ENCODE measurements around the gene TMED8. TPM values are rescaled to one million over a fixed set of nuclear protein-coding genes. Genes with fewer than 3 reads are reported as not detected.

TMED8 gene
- total RNA-seq, 2 donors from 2014 or later: 27.5 to 36.1 TPM

DNA sequence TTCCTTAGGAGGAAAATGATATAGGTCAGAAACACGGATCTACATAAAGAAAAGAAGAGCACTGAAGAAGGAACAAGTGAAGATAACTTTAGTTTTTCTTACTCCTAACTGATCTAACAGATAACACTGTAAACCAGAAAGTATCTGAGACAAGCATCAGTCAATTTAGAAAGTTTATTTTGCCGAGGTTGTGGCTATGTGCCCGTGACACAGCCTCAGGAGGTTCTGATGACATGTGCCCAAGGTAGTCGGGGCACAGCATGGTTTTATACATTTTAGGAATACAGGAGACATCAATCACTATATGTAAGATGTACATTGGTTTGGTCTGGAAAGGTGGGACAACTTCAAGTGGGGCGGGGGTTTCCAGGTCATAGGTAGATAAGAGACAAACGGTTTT lies 23.3 kb upstream of the TMED8 start:
- DNase-seq (no peak), ATAC-seq (replicated peaks in 1 of 2) (no peak)
- Mint-ChIP-seq H3K36me3 (ENCODE audit: insufficient read depth in 2 of 2) (peaks cover 0 to 3% of the 10 kb centered on the region in 2 donors), H3K4me1 (ENCODE audit: low read depth) (no peaks in the 10 kb centered on the region), H3K27ac (no peak overlapping the region), H3K27me3 (ENCODE audit: low read depth) (no peaks in the 10 kb centered on the region), H3K4me3 (no peak overlapping the region), H3K9me3 (no peaks in the 10 kb centered on the region)

DNA sequence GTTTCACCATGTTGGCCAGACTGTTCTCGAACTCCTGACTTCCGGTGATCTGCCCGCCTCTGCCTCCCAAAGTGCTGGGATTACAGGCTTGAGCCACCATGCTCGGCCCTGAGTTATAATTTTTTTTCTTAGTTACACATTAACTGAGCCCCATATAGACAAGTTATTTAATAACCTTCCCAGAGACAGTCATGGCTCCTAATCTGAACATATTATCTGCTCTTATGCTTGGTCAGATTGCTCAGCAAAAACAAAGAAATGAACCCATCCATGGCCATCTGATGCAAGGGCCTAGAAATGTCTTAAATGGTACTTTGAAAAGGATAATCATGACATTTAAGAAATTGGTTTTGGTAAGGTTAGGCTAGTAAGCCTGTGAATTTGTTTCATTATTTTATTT lies 13.3 kb upstream of the TMED8 start:
- Mint-ChIP-seq H3K4me1 (ENCODE audit: low read depth) (no peaks in the 10 kb centered on the region), H3K9me3 (no peaks in the 10 kb centered on the region), H3K27me3 (ENCODE audit: low read depth) (no peaks in the 10 kb centered on the region), H3K27ac (no peak overlapping the region), H3K36me3 (ENCODE audit: insufficient read depth in 2 of 2) (peaks cover 0 to 1% of the 10 kb centered on the region in 2 donors), H3K4me3 (no peak overlapping the region)
- no peak for ATAC-seq (replicated peaks in 1 of 2)
- DNase-seq: no peak

DNA sequence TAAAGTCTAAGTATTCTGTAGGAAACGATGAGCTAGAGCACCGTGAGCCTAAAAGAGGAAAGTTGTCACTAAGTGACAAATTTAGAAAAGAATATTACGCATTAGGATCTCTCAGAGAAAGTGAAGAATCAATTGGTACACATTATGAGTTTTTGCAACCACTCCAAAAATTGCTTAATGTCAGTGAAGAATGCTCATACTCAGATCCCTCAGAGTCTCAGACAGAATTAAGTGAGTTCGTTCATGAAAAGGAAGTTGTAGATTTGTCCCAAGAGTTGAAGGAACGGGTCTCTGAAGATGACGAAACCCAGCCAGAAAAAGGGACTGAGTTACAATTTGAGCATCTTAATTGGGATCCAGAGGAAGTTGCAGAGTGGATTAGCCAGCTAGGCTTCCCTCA lies 1.8 kb upstream of the TMED8 start:
- ATAC-seq (replicated peaks in 1 of 2) (no peak), DNase-seq (no peak)
- Mint-ChIP-seq H3K36me3 (ENCODE audit: insufficient read depth in 2 of 2) (peaks cover 3 to 9% of the 10 kb centered on the region in 2 donors), H3K27ac (no peak overlapping the region), H3K4me1 (ENCODE audit: low read depth) (peaks cover 26% of the 10 kb centered on the region), H3K9me3 (peaks cover 0 to 2% of the 10 kb centered on the region in 2 donors), H3K4me3 (no peak overlapping the region), H3K27me3 (ENCODE audit: low read depth) (no peaks in the 10 kb centered on the region)

DNA sequence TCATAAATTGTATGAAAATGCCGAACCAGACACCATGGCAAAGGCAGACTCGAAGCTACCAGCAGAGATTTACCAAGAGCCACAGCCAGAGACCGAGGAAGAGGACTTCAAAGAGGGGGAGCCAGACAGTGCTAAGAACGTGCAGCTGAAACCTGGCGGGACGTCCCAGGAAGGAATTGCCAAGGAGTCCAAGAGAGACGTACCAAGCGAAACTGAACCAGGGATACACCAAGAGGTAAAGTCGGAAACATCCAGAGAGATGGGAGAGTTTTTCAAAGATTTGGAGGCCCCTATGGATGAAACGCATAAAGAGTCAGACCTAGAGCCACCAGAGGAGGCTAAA lies 579 bp upstream of the TMED8 start:
- Mint-ChIP-seq H3K27ac (no peak overlapping the region), H3K9me3 (peaks cover 0 to 2% of the 10 kb centered on the region in 2 donors), H3K27me3 (ENCODE audit: low read depth) (no peaks in the 10 kb centered on the region), H3K36me3 (ENCODE audit: insufficient read depth in 2 of 2) (peaks cover 3 to 12% of the 10 kb centered on the region in 2 donors), H3K4me3 (no peak overlapping the region), H3K4me1 (ENCODE audit: low read depth) (peaks cover 38% of the 10 kb centered on the region)
- DNase-seq: no peak
- peak in 1 of 2 donors; percentile 1 for ATAC-seq (replicated peaks in 1 of 2)

DNA sequence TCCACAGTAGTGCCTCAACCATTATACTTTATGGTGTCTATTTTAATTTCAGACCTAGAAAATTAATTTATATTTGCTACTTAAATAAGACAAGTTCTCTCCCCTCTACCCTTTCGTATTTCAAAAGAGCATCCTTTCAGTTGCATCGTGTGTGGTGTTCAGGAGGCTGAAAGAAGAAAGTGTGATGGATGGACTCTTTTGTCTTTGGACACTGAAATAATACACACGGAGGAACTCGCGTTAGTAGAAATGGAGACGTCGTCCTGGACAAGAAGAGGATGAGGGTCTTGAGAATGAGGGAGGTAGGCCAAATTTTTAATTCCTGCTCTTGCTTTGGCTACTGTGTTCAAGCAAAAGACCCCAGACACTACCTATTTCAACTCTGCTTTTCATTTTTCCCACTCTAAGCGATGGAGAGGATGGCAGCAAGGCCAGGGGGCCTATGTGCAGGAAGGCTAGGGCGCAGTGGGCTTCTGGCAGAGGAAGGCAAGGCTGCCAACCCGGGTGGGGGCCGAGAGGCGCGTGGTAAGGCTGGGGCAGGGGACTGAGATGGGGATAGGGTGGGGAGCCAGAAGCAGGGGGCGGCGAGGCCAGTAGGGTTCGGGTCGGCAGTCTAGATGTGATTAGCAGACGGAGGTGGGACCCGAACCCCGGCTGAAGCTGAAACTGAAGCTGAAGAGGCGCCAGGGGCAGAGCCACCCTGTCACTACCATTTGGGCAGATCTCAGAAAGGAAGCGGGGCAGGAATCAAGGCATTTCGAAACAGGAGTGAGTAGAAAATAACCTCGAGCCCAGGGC lies 722 bp downstream of the TMED8 start:
- H3K27ac Mint-ChIP-seq: peak overlapping the region; percentile 89
- H3K4me1 Mint-ChIP-seq (ENCODE audit: low read depth): peaks cover 47% of the 10 kb centered on the region
- ATAC-seq (replicated peaks in 1 of 2) (peak; percentile 16 to 39), DNase-seq (peak; percentile 39 to 51)
- H3K9me3 Mint-ChIP-seq: peaks cover 0 to 2% of the 10 kb centered on the region in 2 donors
- H3K27me3 Mint-ChIP-seq (ENCODE audit: low read depth): no peaks in the 10 kb centered on the region
- H3K4me3 Mint-ChIP-seq: no peak overlapping the region
- peaks cover 3 to 12% of the 10 kb centered on the region in 2 donors for H3K36me3 Mint-ChIP-seq (ENCODE audit: insufficient read depth in 2 of 2)

DNA sequence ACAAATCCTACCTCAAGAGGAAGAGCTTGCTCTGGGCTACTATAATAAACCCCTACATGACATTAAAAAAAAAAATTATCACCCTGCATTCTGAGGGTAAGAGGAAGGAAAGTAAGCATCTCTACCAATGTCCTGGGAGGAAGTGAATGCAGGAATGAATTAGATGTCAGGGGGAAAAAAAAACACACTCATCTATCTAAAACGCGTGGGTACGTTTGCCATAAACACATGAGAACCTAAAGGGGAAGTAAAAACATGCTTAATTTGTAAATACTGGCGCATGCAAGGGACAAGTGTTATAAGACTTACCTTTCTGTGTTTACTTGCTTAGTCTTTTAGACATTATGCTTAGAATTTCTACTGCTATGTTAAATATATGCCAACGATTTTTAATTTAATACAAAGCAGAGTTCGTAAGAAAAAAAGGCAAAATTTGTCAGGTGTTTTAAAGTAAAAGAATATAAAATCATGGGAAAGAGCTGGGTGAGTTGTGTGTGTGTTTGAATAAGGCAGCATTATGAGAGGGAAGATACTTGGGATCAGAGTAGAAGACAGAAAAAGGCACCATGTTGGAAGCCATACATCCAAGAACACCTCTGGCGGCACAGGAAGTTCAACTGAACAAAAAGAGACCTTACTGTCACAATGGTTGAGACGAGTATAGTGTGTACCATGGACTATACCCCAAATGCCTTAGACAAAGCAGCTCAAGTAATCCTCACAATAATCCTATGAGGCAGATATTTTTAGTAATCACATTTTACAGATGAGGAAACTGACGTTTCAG lies 1.5 kb downstream of the TMED8 start:
- Mint-ChIP-seq H3K27ac (peak overlapping the region; percentile 89), H3K27me3 (ENCODE audit: low read depth) (no peaks in the 10 kb centered on the region), H3K36me3 (ENCODE audit: insufficient read depth in 2 of 2) (peaks cover 3 to 12% of the 10 kb centered on the region in 2 donors), H3K4me3 (no peak overlapping the region), H3K4me1 (ENCODE audit: low read depth) (peaks cover 47% of the 10 kb centered on the region), H3K9me3 (peaks cover 0 to 2% of the 10 kb centered on the region in 2 donors)
- DNase-seq: no peak
- no peak for ATAC-seq (replicated peaks in 1 of 2)

DNA sequence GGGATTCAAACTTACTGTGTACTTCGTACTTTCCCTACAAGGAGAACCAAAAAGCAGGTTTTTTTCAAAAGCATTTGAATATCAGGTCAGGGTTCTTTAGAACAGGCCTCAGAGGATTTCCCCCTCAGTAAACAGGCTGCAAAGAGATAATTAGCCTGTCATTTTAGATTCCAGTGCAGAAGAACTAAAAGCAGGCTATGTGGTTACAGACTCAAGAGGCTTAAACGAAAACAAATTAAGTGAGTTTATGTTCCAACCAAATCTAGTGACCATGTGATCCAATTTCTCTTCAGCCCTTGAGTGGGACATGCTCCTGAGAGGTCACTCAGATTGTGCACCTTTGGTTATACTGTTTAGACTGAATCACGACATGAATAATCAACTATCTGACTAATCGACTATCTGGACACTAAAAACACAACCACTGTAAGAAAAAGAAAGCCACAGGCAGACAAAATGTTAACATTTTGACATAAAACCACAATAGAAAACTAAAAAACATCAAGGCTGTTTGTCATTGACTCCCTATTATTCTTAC lies 4.5 kb downstream of the TMED8 start:
- ATAC-seq (replicated peaks in 1 of 2) (peak; percentile 22 to 48), DNase-seq (no peak)
- peak overlapping the region; percentile 30 to 54 for H3K4me3 Mint-ChIP-seq
- H3K4me1 Mint-ChIP-seq (ENCODE audit: low read depth): peaks cover 64% of the 10 kb centered on the region
- H3K36me3 Mint-ChIP-seq (ENCODE audit: insufficient read depth in 2 of 2): peaks cover 3 to 12% of the 10 kb centered on the region in 2 donors
- peak overlapping the region; percentile 4 for H3K27ac Mint-ChIP-seq
- peaks cover 0 to 2% of the 10 kb centered on the region in 2 donors for H3K9me3 Mint-ChIP-seq
- no peaks in the 10 kb centered on the region for H3K27me3 Mint-ChIP-seq (ENCODE audit: low read depth)

DNA sequence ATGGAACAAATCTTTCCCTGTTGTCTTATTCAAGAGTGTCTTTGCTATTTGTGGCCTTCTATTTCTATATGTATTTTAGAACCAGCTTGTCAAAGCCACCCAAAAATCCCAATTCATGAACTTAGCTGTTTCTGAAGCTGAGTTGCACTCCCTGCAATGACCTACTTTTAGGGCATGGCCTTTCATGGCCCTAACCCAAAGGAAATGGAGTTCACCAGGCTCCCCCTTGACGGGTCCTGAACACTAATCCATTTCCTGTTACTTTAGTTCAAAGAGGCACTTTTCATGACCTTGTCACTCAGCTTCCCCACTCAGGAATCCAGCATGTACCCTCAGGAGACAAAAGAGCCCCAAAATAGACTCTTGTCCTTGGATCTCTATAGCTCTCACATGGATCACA lies 7.6 kb downstream of the TMED8 start:
- peaks cover 1 to 6% of the 10 kb centered on the region in 2 donors for H3K36me3 Mint-ChIP-seq (ENCODE audit: insufficient read depth in 2 of 2)
- no peak for DNase-seq
- H3K4me3 Mint-ChIP-seq: no peak overlapping the region
- H3K9me3 Mint-ChIP-seq: no peaks in the 10 kb centered on the region
- H3K27ac Mint-ChIP-seq: peak overlapping the region; percentile 72
- H3K27me3 Mint-ChIP-seq (ENCODE audit: low read depth): no peaks in the 10 kb centered on the region
- no peak for ATAC-seq (replicated peaks in 1 of 2)
- H3K4me1 Mint-ChIP-seq (ENCODE audit: low read depth): peaks cover 44% of the 10 kb centered on the region

DNA sequence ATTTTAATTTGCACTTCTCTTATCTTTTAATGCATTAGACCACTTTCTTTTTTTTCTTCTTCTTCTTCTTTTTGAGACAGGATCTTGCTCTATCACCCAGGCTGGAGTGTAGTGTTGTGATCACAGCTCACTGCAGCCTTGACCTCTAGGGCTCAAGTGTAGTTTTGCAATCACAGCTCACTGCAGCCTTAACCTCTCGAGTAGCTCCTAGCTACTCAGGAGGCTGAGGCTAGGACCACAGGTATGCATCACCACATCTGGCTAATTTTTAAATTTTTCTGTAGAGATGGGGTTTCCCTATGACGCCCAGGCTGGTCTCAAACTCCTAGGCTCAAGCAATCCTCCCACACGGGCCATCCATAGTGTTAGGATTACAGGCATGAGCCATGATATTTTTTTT lies 12.7 kb downstream of the TMED8 start:
- Mint-ChIP-seq H3K36me3 (ENCODE audit: insufficient read depth in 2 of 2) (no peaks in the 10 kb centered on the region), H3K4me3 (no peak overlapping the region), H3K9me3 (no peaks in the 10 kb centered on the region), H3K27me3 (ENCODE audit: low read depth) (no peaks in the 10 kb centered on the region), H3K4me1 (ENCODE audit: low read depth) (peaks cover 12% of the 10 kb centered on the region), H3K27ac (no peak overlapping the region)
- ATAC-seq (replicated peaks in 1 of 2) (no peak), DNase-seq (no peak)

DNA sequence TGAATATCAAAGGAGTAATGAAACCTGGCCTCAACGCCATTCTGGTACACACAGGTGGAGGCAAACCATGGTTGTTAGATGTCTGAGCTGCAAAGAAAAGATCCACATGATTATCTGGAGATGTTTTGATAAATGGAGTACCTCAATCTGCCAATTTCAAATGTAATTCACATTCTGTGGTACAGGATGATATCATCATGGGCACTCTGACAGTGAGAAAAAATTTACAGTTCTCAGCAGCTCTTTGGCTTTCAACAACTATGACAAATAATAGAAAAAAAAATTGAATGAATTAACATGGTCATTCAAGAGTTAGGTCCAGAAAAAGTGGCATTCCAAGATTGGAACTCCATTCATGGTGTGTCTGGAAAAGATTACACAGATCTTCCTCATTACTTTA lies 17.3 kb downstream of the TMED8 start:
- Mint-ChIP-seq H3K4me1 (ENCODE audit: low read depth) (peaks cover 11% of the 10 kb centered on the region), H3K27me3 (ENCODE audit: low read depth) (no peaks in the 10 kb centered on the region), H3K36me3 (ENCODE audit: insufficient read depth in 2 of 2) (no peaks in the 10 kb centered on the region), H3K4me3 (no peak overlapping the region), H3K27ac (no peak overlapping the region), H3K9me3 (no peaks in the 10 kb centered on the region)
- no peak for ATAC-seq (replicated peaks in 1 of 2)
- DNase-seq: no peak

DNA sequence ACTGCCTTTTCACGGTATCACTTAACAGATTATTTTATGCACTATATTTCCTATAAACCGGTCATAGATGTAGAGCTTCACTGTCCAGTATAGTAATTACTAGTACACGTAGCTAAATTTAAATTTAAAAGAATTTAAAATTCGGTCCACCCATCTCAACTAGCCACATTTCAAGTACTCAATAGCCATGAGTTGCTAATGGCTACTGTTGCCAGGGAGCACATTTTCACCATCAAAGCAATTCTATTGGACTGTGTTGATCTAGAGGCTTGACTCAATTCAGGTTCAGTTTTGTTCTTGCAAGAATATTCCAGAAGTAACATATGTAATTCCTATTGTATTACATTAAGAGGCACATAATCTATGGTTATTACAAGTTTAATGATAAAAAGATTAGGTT lies 20.0 kb downstream of the TMED8 start:
- DNase-seq (no peak), ATAC-seq (replicated peaks in 1 of 2) (no peak)
- H3K27me3 Mint-ChIP-seq (ENCODE audit: low read depth): no peaks in the 10 kb centered on the region
- no peaks in the 10 kb centered on the region for H3K9me3 Mint-ChIP-seq
- H3K4me3 Mint-ChIP-seq: no peak overlapping the region
- peaks cover 11% of the 10 kb centered on the region for H3K4me1 Mint-ChIP-seq (ENCODE audit: low read depth)
- H3K27ac Mint-ChIP-seq: no peak overlapping the region
- H3K36me3 Mint-ChIP-seq (ENCODE audit: insufficient read depth in 2 of 2): no peaks in the 10 kb centered on the region

DNA sequence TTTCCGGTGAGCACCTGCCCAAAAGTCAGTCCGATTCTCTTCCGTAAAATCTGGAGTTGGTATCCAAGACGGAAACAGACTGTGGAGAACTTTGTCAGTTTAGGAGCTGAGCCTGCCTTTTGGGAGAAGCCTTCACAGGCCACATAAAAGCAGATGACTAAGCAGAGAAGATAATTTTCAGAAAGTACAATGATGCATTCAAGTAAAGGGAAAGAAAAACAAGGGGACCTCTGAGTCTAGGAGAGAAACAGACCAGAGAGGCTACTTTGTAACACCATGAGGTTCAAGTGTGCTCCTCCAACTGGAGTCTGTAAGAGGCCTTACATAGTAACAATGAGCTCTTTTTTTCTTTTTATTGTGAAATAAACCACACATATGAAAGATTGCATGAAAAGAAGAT lies 21.1 kb downstream of the TMED8 start:
- H3K27ac Mint-ChIP-seq: no peak overlapping the region
- ATAC-seq (replicated peaks in 1 of 2) (no peak), DNase-seq (no peak)
- H3K4me1 Mint-ChIP-seq (ENCODE audit: low read depth): peaks cover 5% of the 10 kb centered on the region
- H3K9me3 Mint-ChIP-seq: no peaks in the 10 kb centered on the region
- no peaks in the 10 kb centered on the region for H3K27me3 Mint-ChIP-seq (ENCODE audit: low read depth)
- peaks cover 0 to 1% of the 10 kb centered on the region in 2 donors for H3K36me3 Mint-ChIP-seq (ENCODE audit: insufficient read depth in 2 of 2)
- H3K4me3 Mint-ChIP-seq: no peak overlapping the region

DNA sequence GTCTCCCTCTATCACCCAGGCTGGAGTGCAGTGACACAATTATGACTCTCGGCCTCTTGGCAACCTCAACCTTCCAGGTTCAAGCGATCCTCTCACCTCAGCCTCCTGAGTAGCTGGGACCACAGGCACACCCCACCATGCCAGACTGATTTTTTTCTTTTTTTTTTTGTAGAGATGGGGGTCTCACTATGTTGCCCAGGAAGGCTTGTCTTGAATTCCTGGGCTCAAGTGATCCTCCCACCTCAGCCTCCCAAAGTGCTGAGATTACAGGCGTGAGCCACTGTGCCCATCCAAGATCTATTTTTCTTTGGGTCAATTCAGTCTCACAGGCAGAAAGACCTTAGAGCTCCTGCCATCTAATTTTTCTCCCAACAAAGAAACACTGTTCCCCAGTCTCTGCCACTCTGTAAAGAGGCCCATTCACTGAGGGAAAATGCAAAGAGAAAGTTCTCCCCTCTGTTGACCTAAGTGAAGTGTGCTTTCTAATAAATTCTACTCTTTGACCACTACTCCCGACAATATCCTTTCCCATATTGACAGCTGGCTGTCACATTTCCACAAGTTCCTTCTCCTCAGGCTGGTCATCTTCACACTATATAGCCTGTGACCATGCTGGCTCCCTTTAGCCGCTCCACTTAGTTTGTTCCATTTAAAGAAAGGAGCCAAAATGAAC lies 23.3 kb downstream of the TMED8 start:
- H3K4me1 Mint-ChIP-seq (ENCODE audit: low read depth): peaks cover 5% of the 10 kb centered on the region
- DNase-seq (no peak), ATAC-seq (replicated peaks in 1 of 2) (no peak)
- no peaks in the 10 kb centered on the region for H3K9me3 Mint-ChIP-seq
- no peaks in the 10 kb centered on the region for H3K27me3 Mint-ChIP-seq (ENCODE audit: low read depth)
- no peak overlapping the region for H3K27ac Mint-ChIP-seq
- no peak overlapping the region for H3K4me3 Mint-ChIP-seq
- H3K36me3 Mint-ChIP-seq (ENCODE audit: insufficient read depth in 2 of 2): peaks cover 2 to 5% of the 10 kb centered on the region in 2 donors

All from activated T-cell treated with anti-CD3 and anti-CD28 coated beads, Interleukin-2, amount 50 U/mL, for 72 hours (primary cell).